HG03439 (cell line): ENCODE data around the gene EEF1AKMT4.
"Not testable (repeated sequence)": the region's sequence is repeated elsewhere in the genome, so short reads cannot be mapped to it uniquely, and the experiment has no call there.

Source experiments
- ATAC-seq: cut with Tn5 transposase; IDR thresholded peaks from one replicate; pipeline ENCODE4 v1.9.1; 2021; ENCODE audit warnings: mild to moderate bottlenecking, moderate library complexity; ENCODE audit not compliant: unreplicated experiment

EEF1AKMT4 gene

GRCh38 chr3:184259878-184260723 lies 10.6 kb downstream of the EEF1AKMT4 start:
- ATAC-seq: no peak

- ATAC-seq: no peak
Observed at GRCh38 chr3:184260724-184261269, 11.3 kb downstream of the EEF1AKMT4 start.

GRCh38 chr3:184261270-184261853 lies 11.9 kb downstream of the EEF1AKMT4 start, which contains the start of gene CAMK2N2:
Gene CAMK2N2 (minus strand): TSS chr3:184261553. CDS start chr3:184261285, 268 bp downstream.
- no peak for ATAC-seq

- ATAC-seq: no peak
Observed at GRCh38 chr3:184261854-184262763, 12.6 kb downstream of the EEF1AKMT4 start.

GRCh38 chr3:184262764-184263179 lies 13.3 kb downstream of the EEF1AKMT4 start:
- no peak for ATAC-seq

GRCh38 chr3:184267249-184267648 lies 17.8 kb downstream of the EEF1AKMT4 start:
- ATAC-seq: not testable (repeated sequence)

- ATAC-seq: no peak
Observed at GRCh38 chr3:184272269-184272668, 22.8 kb downstream of the EEF1AKMT4 start.

- ATAC-seq: no peak
Observed at GRCh38 chr3:184275381-184275701, 25.9 kb downstream of the EEF1AKMT4 start.

GRCh38 chr3:184275961-184276910 lies 26.8 kb downstream of the EEF1AKMT4 start, which contains the start of gene ECE2:
Gene ECE2 (plus strand): TSS chr3:184276022. CDS start chr3:184276154, 132 bp downstream.
- ATAC-seq: no peak

- ATAC-seq: no peak
Observed at GRCh38 chr3:184277366-184277765, 27.9 kb downstream of the EEF1AKMT4 start.

GRCh38 chr3:184282941-184283340 lies 33.5 kb downstream of the EEF1AKMT4 start:
- no peak for ATAC-seq

GRCh38 chr3:184283681-184284080 lies 34.2 kb downstream of the EEF1AKMT4 start:
- ATAC-seq: no peak

- no peak for ATAC-seq
Observed at GRCh38 chr3:184284696-184285095, 35.2 kb downstream of the EEF1AKMT4 start.

- ATAC-seq: no peak
Observed at GRCh38 chr3:184289426-184289938, 40.0 kb downstream of the EEF1AKMT4 start.

GRCh38 chr3:184290331-184290730 lies 40.9 kb downstream of the EEF1AKMT4 start:
- no peak for ATAC-seq

- no peak for ATAC-seq
Observed at GRCh38 chr3:184291044-184291737, 41.7 kb downstream of the EEF1AKMT4 start.

GRCh38 chr3:184291738-184292445 lies 42.4 kb downstream of the EEF1AKMT4 start:
- no peak for ATAC-seq

- ATAC-seq: no peak
Observed at GRCh38 chr3:184295771-184296170, 46.3 kb downstream of the EEF1AKMT4 start.
